ENCODE results near the gene ADAMTS13. TPM values are rescaled to one million over a fixed set of nuclear protein-coding genes. Genes with fewer than 3 reads are reported as not detected.
A peak's percentile ranks its signal among the peaks of the same experiment; 100 is the strongest.

The ADAMTS13 gene
- total RNA-seq, 2 donors from 2014 or later, result 2.0 to 2.4 TPM

DNA sequence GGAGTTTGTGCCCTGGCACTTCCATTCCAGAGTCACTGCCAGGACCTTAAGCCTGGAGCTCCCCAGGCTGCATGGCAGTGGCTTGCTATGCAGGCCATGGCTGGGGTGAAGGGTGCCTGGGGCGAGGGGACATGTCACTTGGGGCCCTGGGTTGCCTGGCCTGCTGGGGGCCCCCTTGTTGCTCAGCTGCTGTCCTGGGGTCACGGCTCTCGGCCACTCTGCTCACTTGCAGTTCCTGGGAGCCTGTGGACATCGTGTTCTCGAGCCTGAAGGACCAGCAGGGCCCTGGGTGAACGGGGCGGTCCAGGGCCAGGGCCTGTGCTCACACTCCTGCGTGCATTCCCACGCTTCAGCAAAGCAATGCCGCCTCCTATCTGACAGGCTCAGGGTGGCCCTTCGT lies 71.3 kb downstream of the ADAMTS13 start:
- Histone ChIP-seq H3K4me1 (peaks cover 0 to 19% of the 10 kb centered on the region in 2 donors), H3K36me3 (no peaks in the 10 kb centered on the region), H3K27ac (peak overlapping the region in 1 of 2 donors; percentile 1), H3K27me3 (no peaks in the 10 kb centered on the region), H3K9me3 (no peaks in the 10 kb centered on the region), H3K4me3 (no peak overlapping the region)
- TF ChIP-seq, protein P1, sequence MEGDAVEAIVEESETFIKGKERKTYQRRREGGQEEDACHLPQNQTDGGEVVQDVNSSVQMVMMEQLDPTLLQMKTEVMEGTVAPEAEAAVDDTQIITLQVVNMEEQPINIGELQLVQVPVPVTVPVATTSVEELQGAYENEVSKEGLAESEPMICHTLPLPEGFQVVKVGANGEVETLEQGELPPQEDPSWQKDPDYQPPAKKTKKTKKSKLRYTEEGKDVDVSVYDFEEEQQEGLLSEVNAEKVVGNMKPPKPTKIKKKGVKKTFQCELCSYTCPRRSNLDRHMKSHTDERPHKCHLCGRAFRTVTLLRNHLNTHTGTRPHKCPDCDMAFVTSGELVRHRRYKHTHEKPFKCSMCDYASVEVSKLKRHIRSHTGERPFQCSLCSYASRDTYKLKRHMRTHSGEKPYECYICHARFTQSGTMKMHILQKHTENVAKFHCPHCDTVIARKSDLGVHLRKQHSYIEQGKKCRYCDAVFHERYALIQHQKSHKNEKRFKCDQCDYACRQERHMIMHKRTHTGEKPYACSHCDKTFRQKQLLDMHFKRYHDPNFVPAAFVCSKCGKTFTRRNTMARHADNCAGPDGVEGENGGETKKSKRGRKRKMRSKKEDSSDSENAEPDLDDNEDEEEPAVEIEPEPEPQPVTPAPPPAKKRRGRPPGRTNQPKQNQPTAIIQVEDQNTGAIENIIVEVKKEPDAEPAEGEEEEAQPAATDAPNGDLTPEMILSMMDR (IDR thresholded peaks at IDR 0.05), result no peak
- DNase-seq (ENCODE audit: low spot score), result no peak

DNA sequence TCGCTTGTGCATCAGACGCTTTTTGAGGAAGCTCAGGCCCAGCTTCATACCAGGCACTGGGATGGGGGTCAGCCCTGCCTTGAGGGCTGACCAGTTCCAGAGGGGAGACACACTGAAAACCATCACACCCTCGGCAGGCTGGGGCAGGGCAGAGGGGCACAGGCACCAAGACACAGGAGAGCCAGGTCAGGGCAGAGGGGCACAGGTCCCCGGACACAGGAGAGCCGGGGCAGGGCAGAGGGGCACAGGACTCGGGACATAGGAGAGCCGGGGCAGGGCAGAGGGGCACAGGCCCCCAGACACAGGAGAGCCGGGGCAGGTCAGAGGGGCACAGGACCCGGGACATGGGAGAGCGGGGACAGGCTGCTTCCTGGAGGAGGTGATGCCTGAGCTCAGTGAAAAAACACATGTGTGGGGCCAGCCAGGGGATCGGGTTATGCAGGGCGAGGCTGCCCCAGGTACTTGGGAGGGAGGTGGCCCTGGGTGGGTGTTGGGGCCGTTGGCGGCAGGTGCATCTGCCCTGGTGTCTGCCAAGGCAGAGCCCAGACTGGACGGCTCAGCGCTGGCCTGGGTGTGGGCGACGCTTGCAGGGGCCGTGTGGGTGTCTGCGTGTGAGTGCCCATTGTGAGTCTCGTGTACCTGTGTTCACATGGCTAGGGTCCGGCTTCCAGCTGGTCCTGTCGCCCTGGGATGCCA lies 71.8 kb downstream of the ADAMTS13 start:
- TF ChIP-seq, protein P1 (IDR thresholded peaks at IDR 0.05), result no peak
- DNase-seq (ENCODE audit: low spot score), result no peak
- H3K9me3 ChIP-seq, result no peaks in the 10 kb centered on the region
- no peaks in the 10 kb centered on the region for H3K27me3 ChIP-seq
- H3K27ac ChIP-seq, result peak overlapping the region in 1 of 2 donors; percentile 1
- H3K36me3 ChIP-seq, result no peaks in the 10 kb centered on the region
- H3K4me1 ChIP-seq, result peaks cover 0 to 22% of the 10 kb centered on the region in 2 donors
- H3K4me3 ChIP-seq, result no peak overlapping the region

DNA sequence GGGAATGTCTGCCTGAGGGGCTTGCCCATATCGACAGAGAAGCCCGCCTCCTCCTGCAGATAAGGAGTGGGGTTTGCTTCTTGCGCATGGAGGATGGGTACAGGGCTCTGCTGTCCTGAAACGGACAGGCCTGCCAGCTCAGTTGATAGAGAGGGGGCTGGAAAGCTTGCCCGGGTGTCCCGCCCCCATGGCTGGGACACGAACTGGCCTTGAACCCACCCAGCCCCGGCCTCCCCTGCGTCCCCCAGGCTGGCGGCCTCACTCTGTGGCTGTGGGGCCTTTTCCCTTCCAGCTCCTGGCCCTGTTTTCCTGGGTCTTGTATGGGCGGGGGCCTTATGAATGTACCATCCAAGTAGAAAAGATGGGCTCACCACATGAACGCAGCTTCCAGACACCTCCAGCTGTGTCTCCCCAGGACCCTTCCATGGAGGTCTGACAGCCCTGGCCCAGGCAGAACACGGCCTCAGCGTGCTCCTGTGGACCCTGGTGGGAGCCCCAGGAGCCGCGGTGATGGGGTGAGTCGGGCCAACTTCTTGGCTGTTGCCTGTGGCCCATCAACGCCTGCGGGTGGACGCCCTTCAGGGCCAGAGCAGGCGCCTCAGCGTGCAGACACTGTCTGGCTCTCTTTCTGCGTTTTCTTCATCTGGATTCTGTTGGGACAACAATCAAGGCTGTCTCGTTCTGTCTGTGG lies 72.6 kb downstream of the ADAMTS13 start:
- peaks cover 0 to 30% of the 10 kb centered on the region in 2 donors for H3K4me1 ChIP-seq
- DNase-seq (ENCODE audit: low spot score), result no peak

DNA sequence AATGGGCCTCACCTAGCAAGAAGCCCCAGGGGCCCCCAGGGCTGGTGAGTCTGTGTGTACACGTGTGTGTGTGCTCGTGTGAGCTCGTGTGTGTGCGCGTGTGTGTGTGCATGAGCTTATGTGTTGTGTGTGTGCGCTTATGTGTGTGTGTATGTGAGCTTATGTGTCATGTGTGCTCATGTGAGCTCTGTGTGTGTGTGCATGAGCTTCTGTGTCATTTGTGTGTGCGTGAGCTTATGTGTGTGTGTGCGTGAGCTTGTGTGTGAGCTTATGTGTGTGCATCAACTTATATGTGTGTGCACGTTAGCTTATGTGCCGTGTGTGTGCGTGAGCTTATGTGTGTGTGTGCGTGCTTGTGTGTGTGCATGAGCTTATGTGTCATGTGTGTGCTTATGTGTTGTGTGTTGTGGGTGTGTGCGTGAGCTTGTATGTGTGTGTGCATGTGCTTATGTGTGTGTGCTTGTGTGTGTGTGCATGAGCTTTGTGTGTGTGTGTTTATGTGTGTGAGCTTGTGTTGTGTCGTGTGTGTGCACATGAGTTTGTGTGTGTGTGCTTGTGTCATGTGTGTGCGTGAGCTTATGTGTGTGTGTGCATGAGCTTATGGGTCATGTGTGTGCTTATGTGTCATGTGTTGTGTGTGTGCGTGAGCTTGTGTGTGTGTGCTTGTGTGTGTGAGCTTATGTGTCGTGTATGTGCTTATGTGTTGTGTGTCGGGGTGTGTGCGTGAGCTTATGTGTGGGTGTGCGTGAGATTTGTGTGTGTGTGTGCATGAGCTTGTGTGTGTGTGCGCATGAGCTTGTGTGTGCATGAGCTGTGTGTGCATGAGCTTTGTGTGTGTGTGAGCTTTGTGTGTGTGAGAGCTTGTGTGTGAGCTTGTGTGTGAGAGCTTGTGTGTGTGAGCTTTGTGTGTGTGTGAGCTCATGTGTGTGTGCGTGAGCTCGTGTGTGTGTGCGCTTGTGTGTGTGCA lies 73.4 kb downstream of the ADAMTS13 start:
- Histone ChIP-seq H3K4me1 (peaks cover 0 to 34% of the 10 kb centered on the region in 2 donors), H3K27me3 (no peaks in the 10 kb centered on the region), H3K4me3 (no peak overlapping the region), H3K36me3 (no peaks in the 10 kb centered on the region), H3K27ac (no peak overlapping the region), H3K9me3 (no peaks in the 10 kb centered on the region)
- no peak for DNase-seq (ENCODE audit: low spot score)
- TF ChIP-seq, protein P1 (IDR thresholded peaks at IDR 0.05), result no peak

More for the DNA sequence above, 72.6 kb downstream of the ADAMTS13 start:
- Histone ChIP-seq H3K4me3 (no peak overlapping the region), H3K27me3 (no peaks in the 10 kb centered on the region), H3K27ac (peak overlapping the region in 1 of 2 donors; percentile 14), H3K9me3 (no peaks in the 10 kb centered on the region), H3K36me3 (no peaks in the 10 kb centered on the region)
- TF ChIP-seq, protein P1 (IDR thresholded peaks at IDR 0.05), result no peak

Measured in right atrium auricular region (tissue), 2 donors.